HEK293T (cell line): ENCODE data around the gene GUCY1A1.

Experiments
- CTCF ChIA-PET: fragments of 350-600 bp; formaldehyde crosslinking; extraction: SDS; loops from one replicate; lab custom pipeline; 2021; ENCODE audit warnings: antibody characterized with exemption, inconsistent platforms; lab: Yijun Ruan, JAX
- POLR2A ChIA-PET: fragments of 350-600 bp; formaldehyde crosslinking; extraction: SDS; loops from one replicate; lab custom pipeline; 2020; ENCODE audit warnings: antibody characterized with exemption, inconsistent platforms; lab: Yijun Ruan, JAX
- DNase-seq: peaks from one replicate; pipeline ENCODE4 v3.0.0; 2012; ENCODE audit warnings: mixed read lengths; ENCODE audit errors: extremely low spot score
- ARNT ChIP-seq: fragments of 450-650 bp; IDR thresholded peaks from 2 replicates; pipeline ENCODE4 v1.6.1; 2017; ENCODE audit warnings: mild to moderate bottlenecking
- BHLHE40 ChIP-seq: fragments of 450-650 bp; IDR thresholded peaks from 2 replicates; pipeline ENCODE4 v1.6.1; 2016; ENCODE audit warnings: mild to moderate bottlenecking, moderate library complexity, borderline replicate concordance
- CTBP1 ChIP-seq: fragments of 450-650 bp; IDR thresholded peaks from 2 replicates; pipeline ENCODE4 v1.6.1; 2016; ENCODE audit warnings: borderline replicate concordance
- ELF4 ChIP-seq: fragments of 450-650 bp; IDR thresholded peaks from 2 replicates; pipeline ENCODE4 v1.6.1; 2017; ENCODE audit warnings: antibody characterized with exemption
- FOXA1 ChIP-seq: fragments of 450-650 bp; IDR thresholded peaks from 2 replicates; pipeline ENCODE4 v1.6.1; 2016; ENCODE audit warnings: mild to moderate bottlenecking
- FOXK2 ChIP-seq: fragments of 450-650 bp; IDR thresholded peaks from 2 replicates; pipeline ENCODE4 v1.6.1; 2016; ENCODE audit warnings: mild to moderate bottlenecking
- FOXM1 ChIP-seq: fragments of 450-650 bp; IDR thresholded peaks from 2 replicates; pipeline ENCODE4 v1.6.1; 2017; ENCODE audit warnings: mild to moderate bottlenecking, borderline replicate concordance
- HDGF ChIP-seq: fragments of 450-650 bp; IDR thresholded peaks from 2 replicates; pipeline ENCODE4 v1.6.1; 2017; ENCODE audit warnings: antibody characterized with exemption, borderline replicate concordance
- L3MBTL2 ChIP-seq: fragments of 450-650 bp; conservative IDR thresholded peaks from 2 replicates; pipeline ENCODE4 v1.6.1; 2016; ENCODE audit warnings: mild to moderate bottlenecking
- LEF1 ChIP-seq: fragments of 450-650 bp; IDR thresholded peaks from 2 replicates; pipeline ENCODE4 v1.6.1; 2017; ENCODE audit warnings: mild to moderate bottlenecking, borderline replicate concordance
- NFRKB ChIP-seq: fragments of 450-650 bp; IDR thresholded peaks from 2 replicates; pipeline ENCODE4 v1.6.1; 2016; ENCODE audit warnings: mild to moderate bottlenecking, moderate library complexity
- SP1 ChIP-seq: fragments of 450-650 bp; IDR thresholded peaks from 2 replicates; pipeline ENCODE4 v1.6.1; 2017
- SUZ12 ChIP-seq: fragments of 450-650 bp; IDR thresholded peaks from 2 replicates; pipeline ENCODE4 v1.6.1; 2016; ENCODE audit warnings: mild to moderate bottlenecking
- TARDBP ChIP-seq: fragments of 450-650 bp; IDR thresholded peaks from 2 replicates; pipeline ENCODE4 v1.6.1; 2016
- ZNF384 ChIP-seq: fragments of 450-650 bp; IDR thresholded peaks from 2 replicates; pipeline ENCODE4 v1.6.1; 2016
- TF ChIP-seq, protein P1 (sequence below): fragments of 450-650 bp; IDR thresholded peaks from 2 replicates; pipeline ENCODE4 v1.6.1; 2016

GUCY1A1 gene

DNA sequence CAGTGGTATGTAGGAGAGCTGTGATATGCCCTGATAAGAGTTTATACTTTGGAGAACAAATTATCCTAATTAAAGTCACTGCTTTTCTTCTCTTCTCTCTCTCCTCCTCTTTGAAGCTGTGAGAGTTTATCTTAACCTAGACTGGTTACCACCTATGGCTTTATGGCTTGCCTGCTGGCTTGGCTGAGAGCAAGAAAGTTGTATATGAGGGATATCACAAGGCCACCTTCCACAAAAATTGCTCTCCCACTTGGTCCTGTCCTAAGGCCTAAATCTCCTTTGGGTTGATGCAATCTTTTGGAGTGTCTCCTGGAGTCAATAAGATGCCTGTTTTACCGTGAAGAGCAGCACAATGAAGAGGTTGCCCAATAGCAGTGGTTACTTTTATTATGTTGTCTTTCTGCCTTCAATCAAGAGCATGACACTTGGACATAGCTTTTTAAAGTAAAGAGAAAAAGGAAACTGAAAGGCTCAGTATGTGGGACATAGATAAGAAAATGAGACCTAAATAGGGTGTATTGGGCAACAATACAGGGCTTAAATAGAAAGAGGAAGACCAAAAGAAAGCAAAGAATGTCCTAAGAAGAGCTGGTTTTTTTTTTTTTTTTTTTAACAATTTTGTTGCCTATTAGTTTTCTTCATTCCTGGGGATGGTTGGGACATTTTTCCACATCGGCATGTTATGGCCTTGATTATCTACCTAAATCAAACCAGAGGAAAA is 9.2 kb downstream of the GUCY1A1 start:
- ChIA-PET CTCF (no interaction called here), POLR2A (interaction anchor here (0.8 to 2.2 kb wide), 2 partner anchors 9 to 28 kb away, joined by 3 to 17 read pairs; partner anchors contain the start of gene GUCY1A1)
- DNase-seq, result peak; percentile 38
- TF ChIP-seq CTBP1 (peak; percentile 87), NFRKB (no peak), FOXK2 (0 out of 2 replicates have a peak, but pooled peaks have one; percentile 50), TARDBP (no peak), SUZ12 (no peak), FOXM1 (no peak), L3MBTL2 (no peak), ELF4 (no peak), SP1 (no peak), ARNT (no peak; the same call in 1 of the 2 replicates), ZNF384 (peak; percentile 75)
- TF ChIP-seq, protein P1, sequence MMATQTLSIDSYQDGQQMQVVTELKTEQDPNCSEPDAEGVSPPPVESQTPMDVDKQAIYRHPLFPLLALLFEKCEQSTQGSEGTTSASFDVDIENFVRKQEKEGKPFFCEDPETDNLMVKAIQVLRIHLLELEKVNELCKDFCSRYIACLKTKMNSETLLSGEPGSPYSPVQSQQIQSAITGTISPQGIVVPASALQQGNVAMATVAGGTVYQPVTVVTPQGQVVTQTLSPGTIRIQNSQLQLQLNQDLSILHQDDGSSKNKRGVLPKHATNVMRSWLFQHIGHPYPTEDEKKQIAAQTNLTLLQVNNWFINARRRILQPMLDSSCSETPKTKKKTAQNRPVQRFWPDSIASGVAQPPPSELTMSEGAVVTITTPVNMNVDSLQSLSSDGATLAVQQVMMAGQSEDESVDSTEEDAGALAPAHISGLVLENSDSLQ, result peak; percentile 89

DNA sequence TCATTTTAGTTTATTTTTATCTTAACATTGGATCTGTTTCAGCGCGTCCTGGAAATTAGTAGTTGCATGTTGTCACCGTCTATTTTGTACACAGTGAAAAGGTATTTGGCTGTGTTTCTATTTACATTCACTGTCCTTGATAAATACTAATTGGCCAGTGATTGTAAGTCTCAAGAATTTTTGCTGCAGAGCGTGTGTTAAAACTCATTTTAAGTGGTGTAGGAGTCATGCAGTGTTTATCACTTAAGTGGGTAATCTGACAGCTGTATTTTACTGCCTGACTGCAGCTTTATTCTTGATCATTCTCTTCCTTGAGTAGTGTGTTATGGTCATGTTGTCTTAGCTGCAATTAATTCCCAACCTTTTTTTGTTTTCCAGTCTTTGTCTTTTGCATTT is 9.8 kb downstream of the GUCY1A1 start:
- CTCF ChIA-PET, result no interaction called here
- POLR2A ChIA-PET, result interaction anchor here (0.8 to 2.2 kb wide), 2 partner anchors 9 to 27 kb away, joined by 3 to 17 read pairs; partner anchors contain the start of gene GUCY1A1
- TF ChIP-seq CTBP1, result peak; percentile 52
- no peak for TF ChIP-seq SP1
- no peak for TF ChIP-seq NFRKB
- TF ChIP-seq, protein P1, result peak; percentile 92
- no peak for DNase-seq

DNA sequence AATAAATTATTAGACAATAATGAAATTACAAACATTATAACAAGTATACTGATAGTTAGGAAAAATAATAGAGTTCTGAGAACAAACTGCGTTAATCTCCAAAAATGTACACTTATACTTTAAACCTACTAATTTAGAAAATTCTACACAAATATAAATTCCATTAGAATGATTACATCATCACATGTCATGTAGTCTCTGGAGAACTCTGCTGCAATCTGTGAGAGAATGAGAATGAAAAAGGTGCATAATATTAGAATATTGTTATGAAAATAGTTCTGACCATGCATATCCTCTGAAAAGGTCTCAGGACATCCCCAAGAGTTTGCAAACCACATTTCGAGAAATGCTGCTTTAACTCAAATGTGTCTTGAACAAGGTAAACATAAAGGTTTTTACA is 11.4 kb downstream of the GUCY1A1 start:
- ChIA-PET POLR2A (no interaction called here), CTCF (no interaction called here)
- TF ChIP-seq NFRKB (no peak), CTBP1 (no peak), ZNF384 (no peak), SP1 (no peak), ARNT (no peak), FOXA1 (no peak), TARDBP (no peak), HDGF (no peak), BHLHE40 (no peak), LEF1 (no peak), FOXM1 (no peak)
- TF ChIP-seq, protein P1, result no peak
- no peak for DNase-seq

DNA sequence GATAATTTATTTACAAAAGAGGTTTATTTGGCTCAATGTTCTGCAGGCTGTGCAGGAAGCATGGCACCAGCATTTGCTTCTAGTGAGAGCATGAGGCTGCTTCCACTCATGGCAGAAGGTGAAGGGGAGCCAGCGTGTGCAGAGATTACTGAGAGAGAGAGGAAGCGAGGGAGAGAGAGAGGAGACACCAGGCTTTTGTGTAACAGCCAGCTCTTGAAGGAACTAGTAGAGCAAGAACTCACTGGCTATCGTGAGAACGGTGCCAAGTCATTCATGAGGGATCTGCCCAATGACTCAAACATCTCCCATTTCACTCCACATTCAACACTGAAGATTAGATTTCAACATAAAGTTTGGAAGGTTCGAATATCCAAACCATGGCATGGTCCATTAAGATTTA is 12.7 kb downstream of the GUCY1A1 start:
- TF ChIP-seq L3MBTL2, result peak; percentile 46; the same call in 1 of the 2 replicates
- no peak for TF ChIP-seq BHLHE40
- CTCF ChIA-PET, result no interaction called here
- DNase-seq, result peak; percentile 23
- POLR2A ChIA-PET, result no interaction called here

DNA sequence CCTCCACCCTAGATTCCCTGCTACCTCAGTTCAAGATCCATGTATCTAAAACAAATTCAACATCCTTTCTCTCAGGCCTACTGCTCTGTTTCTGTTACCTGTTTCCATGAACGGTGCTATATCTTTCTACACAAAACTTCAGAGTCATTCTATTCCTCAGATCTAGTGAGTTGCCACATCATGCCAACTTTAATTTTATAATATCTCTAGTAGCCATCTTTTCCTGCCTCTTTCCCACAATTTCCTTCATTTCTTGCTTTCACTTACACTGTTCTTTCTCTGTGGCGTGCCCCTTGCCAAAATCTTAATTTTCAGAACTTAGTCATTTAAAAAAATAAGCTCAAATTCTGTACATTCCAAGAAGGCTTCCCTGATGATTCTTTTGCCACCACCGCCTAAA is 15.2 kb downstream of the GUCY1A1 start:
- ChIA-PET CTCF (no interaction called here), POLR2A (interaction anchor here (2.7 kb wide), 1 partner anchor 15 kb away, joined by 8 read pairs; the partner anchor contains the start of gene GUCY1A1)
- TF ChIP-seq SUZ12 (no peak), ZNF384 (no peak), FOXA1 (no peak), FOXM1 (no peak)
- TF ChIP-seq, protein P1, result no peak
- no peak for DNase-seq

DNA sequence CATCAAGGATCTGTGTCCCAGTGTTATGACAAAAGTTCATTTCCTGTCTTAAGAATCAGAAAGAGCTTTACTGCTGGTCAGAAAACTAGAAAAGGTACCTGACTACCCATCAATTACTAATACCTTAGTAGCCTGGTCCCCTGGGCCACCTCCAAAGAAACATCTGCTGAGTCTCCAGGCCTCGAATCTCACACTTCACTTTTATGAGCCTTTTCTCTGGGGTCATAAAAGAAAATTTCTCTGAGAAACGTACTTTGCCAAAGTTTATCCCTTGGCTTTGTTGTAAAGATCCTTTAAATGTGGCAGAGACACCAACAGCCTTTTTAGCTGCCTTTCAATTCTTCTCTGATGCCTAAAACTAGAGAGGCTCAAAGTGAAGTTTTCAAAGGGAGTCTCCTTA is 17.8 kb downstream of the GUCY1A1 start:
- no peak for TF ChIP-seq FOXK2
- no peak for TF ChIP-seq HDGF
- TF ChIP-seq LEF1, result no peak
- TF ChIP-seq FOXM1, result no peak
- no peak for TF ChIP-seq L3MBTL2
- no peak for TF ChIP-seq FOXA1
- TF ChIP-seq NFRKB, result no peak
- no peak for TF ChIP-seq TARDBP
- no peak for TF ChIP-seq CTBP1
- no peak for TF ChIP-seq BHLHE40
- TF ChIP-seq ARNT, result no peak
- no peak for TF ChIP-seq ZNF384
- no peak for DNase-seq
- POLR2A ChIA-PET, result interaction anchor here (0.6 to 2.7 kb wide), 3 partner anchors 17 to 270 kb away, joined by 3 to 8 read pairs (median 3); partner anchors contain the start of genes CTSO and GUCY1A1
- CTCF ChIA-PET, result no interaction called here
